GM12878 (cell line): ENCODE measurements around the gene EWSR1. TPM values are rescaled to one million over a fixed set of nuclear protein-coding genes. Genes with fewer than 3 reads are reported as not detected.

ENCODE experiments used
- ATAC-seq: fragments of 200-7000 bp; cut with Tn5 transposase; 3 replicates; pipeline ENCODE4 v1.9.1; 2020; ENCODE audit warnings: mild to moderate bottlenecking, moderate library complexity
- BruUV-seq: library from RNA; stranded (reverse); fragments of 400-500 nt; replicated peaks from 2 replicates; lab custom pipeline; 2021; lab: Mats Ljungman, UMichigan
- CTCF ChIA-PET: fragments of 300-600 bp; sonication (Branson Sonifier 250); formaldehyde crosslinking; extraction: SDS; loops from one replicate; lab custom pipeline; 2021; ENCODE audit warnings: inconsistent platforms; lab: Yijun Ruan, JAX
- POLR2A ChIA-PET: fragments of 350-600 bp; formaldehyde crosslinking; extraction: SDS; loops from one replicate; lab custom pipeline; 2021; ENCODE audit warnings: inconsistent platforms; lab: Charles Lee
- RAD21 ChIA-PET: fragments of 300-600 bp; sonication (Branson Sonifier 250); formaldehyde crosslinking; loops from one replicate; lab custom pipeline; 2023; ENCODE audit warnings: antibody characterized with exemption; ENCODE audit not compliant: unreplicated experiment; lab: Charles Lee
- SMC1A ChIA-PET: fragments of 300-600 bp; sonication (Branson Sonifier 250); formaldehyde crosslinking; loops from one replicate; lab custom pipeline; 2023; ENCODE audit not compliant: unreplicated experiment, uncharacterized antibody; lab: Charles Lee
- DNase-seq: peaks from one replicate; pipeline ENCODE4 v3.0.0-alpha.2; 2011; ENCODE audit warnings: low read depth, low spot score
- FAIRE-seq: peaks from 3 replicates; lab custom pipeline; 2011; peaks lifted over from hg19 to GRCh38; lab: Jason Lieb, UNC
- H2AFZ ChIP-seq: 2 replicates; pipeline ENCODE4 v1.6.0; 2011; ENCODE audit warnings: low read depth, low read length, control low read depth; ENCODE audit not compliant: control insufficient read depth
- H3K27ac ChIP-seq: 2 replicates; pipeline ENCODE4 v1.5.1; 2011; ENCODE audit warnings: control low read depth; ENCODE audit not compliant: control insufficient read depth, insufficient read depth
- H3K27me3 ChIP-seq, 2 experiments: replicated peaks in 1 of 2; 2 replicates each; pipeline versions ENCODE4 v1.6.0 to v1.6.1; 2011; ENCODE audit warnings: low read length in 1 of 2; ENCODE audit not compliant: control insufficient read depth in 2 of 2, insufficient read depth in 2 of 2
- H3K36me3 ChIP-seq, 2 experiments: 2 replicates each; pipeline ENCODE4 v1.5.1; 2011; ENCODE audit warnings: low read length in 1 of 2; ENCODE audit not compliant: control insufficient read depth in 2 of 2, insufficient read depth in 2 of 2
- H3K4me1 ChIP-seq: 2 replicates; pipeline ENCODE4 v1.6.1; 2011; ENCODE audit warnings: mild to moderate bottlenecking, low read length, moderate library complexity, mixed read lengths; ENCODE audit not compliant: control insufficient read depth, insufficient read depth
- H3K4me2 ChIP-seq: 2 replicates; pipeline ENCODE4 v1.6.0; 2011; ENCODE audit warnings: control low read depth; ENCODE audit not compliant: control insufficient read depth, insufficient read depth
- H3K4me3 ChIP-seq: fragments of 200-600 bp; sonication (generic); 2 replicates; pipeline ENCODE4 v1.5.1; 2016
- H3K79me2 ChIP-seq: 2 replicates; pipeline ENCODE4 v1.6.0; 2011; ENCODE audit warnings: low read length; ENCODE audit not compliant: control insufficient read depth, insufficient read depth
- H3K9ac ChIP-seq: 2 replicates; pipeline ENCODE4 v1.8.0; 2011; ENCODE audit warnings: low read length, control low read depth, mixed read lengths; ENCODE audit not compliant: control insufficient read depth, insufficient read depth
- H3K9me3 ChIP-seq: replicated peaks from 3 replicates; pipeline ENCODE4 v1.5.1; 2011; ENCODE audit warnings: mild to moderate bottlenecking, low read length; ENCODE audit not compliant: control insufficient read depth, insufficient read depth
- H4K20me1 ChIP-seq: 2 replicates; pipeline ENCODE4 v1.6.0; 2011; ENCODE audit not compliant: control insufficient read depth, insufficient read depth
- HDAC2 ChIP-seq: fragments of 200-600 bp; sonication (generic); IDR thresholded peaks from 2 replicates; pipeline ENCODE4 v1.6.1; 2017
- NR2C2 ChIP-seq: IDR thresholded peaks from 2 replicates; pipeline ENCODE4 v1.6.1; 2011; ENCODE audit warnings: borderline replicate concordance, low read depth; ENCODE audit not compliant: control insufficient read depth, insufficient read length
- POLR2AphosphoS5 ChIP-seq: IDR thresholded peaks from 2 replicates; pipeline ENCODE4 v1.6.1; 2011; ENCODE audit warnings: mild to moderate bottlenecking, low read length, inconsistent platforms
- ZNF274 ChIP-seq: IDR thresholded peaks from one replicate; pipeline ENCODE4 v1.8.0; 2011; ENCODE audit not compliant: insufficient read length, insufficient read depth
- WGBS: methylation state at CpG from one replicate; pipeline ENCODE4 v1.1.6; 2016; ENCODE audit warnings: low lambda C conversion rate; ENCODE audit not compliant: insufficient replicate concordance, insufficient coverage; ENCODE audit errors: missing lambda C conversion rate; 5-methylcytosine and 5-hydroxymethylcytosine counted together
- in situ Hi-C: fragments of 300-500 bp; cut with MboI; formaldehyde crosslinking; loops from 9 replicates; pipeline ENCODE4 v1.14.3; 2018; ENCODE audit warnings: mixed read lengths
- intact Hi-C: fragments of 100-400 bp; cut with micrococcal nuclease; formaldehyde crosslinking; loops from one replicate; pipeline ENCODE4 v1.14.2; 2022; ENCODE audit not compliant: unreplicated experiment
- polyA plus RNA-seq, 11 experiments: library from polyadenylated mRNA; depleted of rRNA in 4 of 11; unstranded in 6 of 11; stranded (reverse) in 5 of 11; fragments of >200 nt; fragmentation: Nextera tagmentation in 4 of 11; fragmentation: Illumina TruSeq in 1 of 11; extraction: Ambion mirVana in 4 of 11; extraction: Trizol in 1 of 11; gene quantifications; 1 replicate in 1 of 11; 2 replicates in 10 of 11; pipeline versions ENCODE4 v1.2.1 to v1.2.3, GENCODE V29; 2011 to 2016; ENCODE audit warnings: inconsistent platforms in 2 of 11, missing spikeins in 2 of 11, low read depth in 1 of 11
- total RNA-seq, 4 experiments: library from RNA; depleted of rRNA in 3 of 4; stranded (reverse); fragments of >200 nt in 3 of 4; fragmentation: Illumina TruSeq in 1 of 4; extraction: Trizol in 1 of 4; gene quantifications; 2 replicates each; pipeline versions ENCODE4 v1.2.1 to v1.2.3, GENCODE V29; 2013 to 2021
- TF ChIP-seq, protein P1 (sequence below): IDR thresholded peaks from 2 replicates; pipeline ENCODE4 v1.6.1; 2011; ENCODE audit warnings: low read depth, low read length, improper control_type of control experiment, borderline replicate concordance
- TF ChIP-seq, protein P2 (sequence below): fragments of 450-650 bp; IDR thresholded peaks from 2 replicates; pipeline ENCODE4 v1.6.1; 2017; ENCODE audit warnings: low read depth, mild to moderate bottlenecking, moderate library complexity
- TF ChIP-seq, protein P3 (sequence below): fragments of 450-650 bp; IDR thresholded peaks from 2 replicates; pipeline ENCODE4 v1.6.1; 2018; ENCODE audit warnings: mild to moderate bottlenecking, low read depth, moderate library complexity; ENCODE audit not compliant: partially characterized antibody
- TF ChIP-seq, protein P4 (sequence below): IDR thresholded peaks from 2 replicates; pipeline ENCODE4 v1.6.1; 2012; ENCODE audit warnings: improper control_type of control experiment, low read depth, low read length; ENCODE audit not compliant: insufficient replicate concordance
- TF ChIP-seq, protein P5 (sequence below): fragments of 150-350 bp; IDR thresholded peaks from 2 replicates; pipeline ENCODE4 v1.6.1; 2014; ENCODE audit warnings: mild to moderate bottlenecking, low read depth, low read length
- TF ChIP-seq, protein P6 (sequence below): fragments of 450-650 bp; IDR thresholded peaks from 2 replicates; pipeline ENCODE4 v1.6.1; 2014; ENCODE audit warnings: mild to moderate bottlenecking

Gene EWSR1
- total and polyA plus RNA-seq, 10 of the 15 experiments (the other 5 are each of a cell fraction or from before 2014, with no cell fraction given): 130 to 480 (median 356) TPM

DNA sequence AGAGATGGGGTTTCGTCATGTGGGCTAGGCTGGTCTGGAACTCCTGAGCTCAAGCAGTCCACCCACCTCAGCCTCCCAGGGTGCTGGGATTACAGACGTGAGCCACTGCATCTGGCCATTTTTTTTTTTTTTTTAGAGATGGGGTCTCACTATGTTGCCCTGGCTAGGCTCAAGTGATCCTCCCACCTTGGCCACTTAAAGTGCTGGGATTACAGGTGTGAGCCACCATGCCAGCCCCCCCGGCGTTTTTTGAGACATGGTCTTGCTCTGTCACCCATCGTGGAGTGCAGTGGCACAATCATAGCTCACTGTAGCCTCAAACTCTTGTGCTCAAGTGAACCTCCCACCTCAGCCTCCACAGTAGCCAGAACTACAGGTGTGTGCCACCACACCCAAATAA is 16.8 kb upstream of the EWSR1 start:
- RAD21 ChIA-PET: no interaction called here
- WGBS: 56% methylated on average over 5 of the region's 5 CpGs
- Histone ChIP-seq H3K27me3 (no peaks in the 10 kb centered on the region), H3K27ac (no peak overlapping the region), H3K4me2 (no peak overlapping the region), H3K9ac (no peak overlapping the region), H3K9me3 (no peaks in the 10 kb centered on the region), H3K36me3 (no peaks in the 10 kb centered on the region), H4K20me1 (no peaks in the 10 kb centered on the region), H3K79me2 (no peaks in the 10 kb centered on the region), H2AFZ (no peak overlapping the region), H3K4me3 (no peak overlapping the region), H3K4me1 (no peaks in the 10 kb centered on the region)
- DNase-seq (no peak), ATAC-seq (no peak), FAIRE-seq (no peak)
- intact Hi-C loops: no loop called here
- SMC1A ChIA-PET: no interaction called here
- in situ Hi-C loops: no loop called here
- no TSS peak for BruUV-seq
- TF ChIP-seq, protein P1, sequence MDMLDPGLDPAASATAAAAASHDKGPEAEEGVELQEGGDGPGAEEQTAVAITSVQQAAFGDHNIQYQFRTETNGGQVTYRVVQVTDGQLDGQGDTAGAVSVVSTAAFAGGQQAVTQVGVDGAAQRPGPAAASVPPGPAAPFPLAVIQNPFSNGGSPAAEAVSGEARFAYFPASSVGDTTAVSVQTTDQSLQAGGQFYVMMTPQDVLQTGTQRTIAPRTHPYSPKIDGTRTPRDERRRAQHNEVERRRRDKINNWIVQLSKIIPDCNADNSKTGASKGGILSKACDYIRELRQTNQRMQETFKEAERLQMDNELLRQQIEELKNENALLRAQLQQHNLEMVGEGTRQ: no peak
- no peak for TF ChIP-seq ZNF274
- TF ChIP-seq, protein P2, sequence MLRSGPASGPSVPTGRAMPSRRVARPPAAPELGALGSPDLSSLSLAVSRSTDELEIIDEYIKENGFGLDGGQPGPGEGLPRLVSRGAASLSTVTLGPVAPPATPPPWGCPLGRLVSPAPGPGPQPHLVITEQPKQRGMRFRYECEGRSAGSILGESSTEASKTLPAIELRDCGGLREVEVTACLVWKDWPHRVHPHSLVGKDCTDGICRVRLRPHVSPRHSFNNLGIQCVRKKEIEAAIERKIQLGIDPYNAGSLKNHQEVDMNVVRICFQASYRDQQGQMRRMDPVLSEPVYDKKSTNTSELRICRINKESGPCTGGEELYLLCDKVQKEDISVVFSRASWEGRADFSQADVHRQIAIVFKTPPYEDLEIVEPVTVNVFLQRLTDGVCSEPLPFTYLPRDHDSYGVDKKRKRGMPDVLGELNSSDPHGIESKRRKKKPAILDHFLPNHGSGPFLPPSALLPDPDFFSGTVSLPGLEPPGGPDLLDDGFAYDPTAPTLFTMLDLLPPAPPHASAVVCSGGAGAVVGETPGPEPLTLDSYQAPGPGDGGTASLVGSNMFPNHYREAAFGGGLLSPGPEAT: no peak
- TF ChIP-seq, protein P3, sequence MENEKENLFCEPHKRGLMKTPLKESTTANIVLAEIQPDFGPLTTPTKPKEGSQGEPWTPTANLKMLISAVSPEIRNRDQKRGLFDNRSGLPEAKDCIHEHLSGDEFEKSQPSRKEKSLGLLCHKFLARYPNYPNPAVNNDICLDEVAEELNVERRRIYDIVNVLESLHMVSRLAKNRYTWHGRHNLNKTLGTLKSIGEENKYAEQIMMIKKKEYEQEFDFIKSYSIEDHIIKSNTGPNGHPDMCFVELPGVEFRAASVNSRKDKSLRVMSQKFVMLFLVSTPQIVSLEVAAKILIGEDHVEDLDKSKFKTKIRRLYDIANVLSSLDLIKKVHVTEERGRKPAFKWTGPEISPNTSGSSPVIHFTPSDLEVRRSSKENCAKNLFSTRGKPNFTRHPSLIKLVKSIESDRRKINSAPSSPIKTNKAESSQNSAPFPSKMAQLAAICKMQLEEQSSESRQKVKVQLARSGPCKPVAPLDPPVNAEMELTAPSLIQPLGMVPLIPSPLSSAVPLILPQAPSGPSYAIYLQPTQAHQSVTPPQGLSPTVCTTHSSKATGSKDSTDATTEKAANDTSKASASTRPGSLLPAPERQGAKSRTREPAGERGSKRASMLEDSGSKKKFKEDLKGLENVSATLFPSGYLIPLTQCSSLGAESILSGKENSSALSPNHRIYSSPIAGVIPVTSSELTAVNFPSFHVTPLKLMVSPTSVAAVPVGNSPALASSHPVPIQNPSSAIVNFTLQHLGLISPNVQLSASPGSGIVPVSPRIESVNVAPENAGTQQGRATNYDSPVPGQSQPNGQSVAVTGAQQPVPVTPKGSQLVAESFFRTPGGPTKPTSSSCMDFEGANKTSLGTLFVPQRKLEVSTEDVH: no peak
- TF ChIP-seq, protein P4, sequence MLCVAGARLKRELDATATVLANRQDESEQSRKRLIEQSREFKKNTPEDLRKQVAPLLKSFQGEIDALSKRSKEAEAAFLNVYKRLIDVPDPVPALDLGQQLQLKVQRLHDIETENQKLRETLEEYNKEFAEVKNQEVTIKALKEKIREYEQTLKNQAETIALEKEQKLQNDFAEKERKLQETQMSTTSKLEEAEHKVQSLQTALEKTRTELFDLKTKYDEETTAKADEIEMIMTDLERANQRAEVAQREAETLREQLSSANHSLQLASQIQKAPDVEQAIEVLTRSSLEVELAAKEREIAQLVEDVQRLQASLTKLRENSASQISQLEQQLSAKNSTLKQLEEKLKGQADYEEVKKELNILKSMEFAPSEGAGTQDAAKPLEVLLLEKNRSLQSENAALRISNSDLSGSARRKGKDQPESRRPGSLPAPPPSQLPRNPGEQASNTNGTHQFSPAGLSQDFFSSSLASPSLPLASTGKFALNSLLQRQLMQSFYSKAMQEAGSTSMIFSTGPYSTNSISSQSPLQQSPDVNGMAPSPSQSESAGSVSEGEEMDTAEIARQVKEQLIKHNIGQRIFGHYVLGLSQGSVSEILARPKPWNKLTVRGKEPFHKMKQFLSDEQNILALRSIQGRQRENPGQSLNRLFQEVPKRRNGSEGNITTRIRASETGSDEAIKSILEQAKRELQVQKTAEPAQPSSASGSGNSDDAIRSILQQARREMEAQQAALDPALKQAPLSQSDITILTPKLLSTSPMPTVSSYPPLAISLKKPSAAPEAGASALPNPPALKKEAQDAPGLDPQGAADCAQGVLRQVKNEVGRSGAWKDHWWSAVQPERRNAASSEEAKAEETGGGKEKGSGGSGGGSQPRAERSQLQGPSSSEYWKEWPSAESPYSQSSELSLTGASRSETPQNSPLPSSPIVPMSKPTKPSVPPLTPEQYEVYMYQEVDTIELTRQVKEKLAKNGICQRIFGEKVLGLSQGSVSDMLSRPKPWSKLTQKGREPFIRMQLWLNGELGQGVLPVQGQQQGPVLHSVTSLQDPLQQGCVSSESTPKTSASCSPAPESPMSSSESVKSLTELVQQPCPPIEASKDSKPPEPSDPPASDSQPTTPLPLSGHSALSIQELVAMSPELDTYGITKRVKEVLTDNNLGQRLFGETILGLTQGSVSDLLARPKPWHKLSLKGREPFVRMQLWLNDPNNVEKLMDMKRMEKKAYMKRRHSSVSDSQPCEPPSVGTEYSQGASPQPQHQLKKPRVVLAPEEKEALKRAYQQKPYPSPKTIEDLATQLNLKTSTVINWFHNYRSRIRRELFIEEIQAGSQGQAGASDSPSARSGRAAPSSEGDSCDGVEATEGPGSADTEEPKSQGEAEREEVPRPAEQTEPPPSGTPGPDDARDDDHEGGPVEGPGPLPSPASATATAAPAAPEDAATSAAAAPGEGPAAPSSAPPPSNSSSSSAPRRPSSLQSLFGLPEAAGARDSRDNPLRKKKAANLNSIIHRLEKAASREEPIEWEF: no peak
- TF ChIP-seq POLR2AphosphoS5: no peak
- TF ChIP-seq, protein P5, sequence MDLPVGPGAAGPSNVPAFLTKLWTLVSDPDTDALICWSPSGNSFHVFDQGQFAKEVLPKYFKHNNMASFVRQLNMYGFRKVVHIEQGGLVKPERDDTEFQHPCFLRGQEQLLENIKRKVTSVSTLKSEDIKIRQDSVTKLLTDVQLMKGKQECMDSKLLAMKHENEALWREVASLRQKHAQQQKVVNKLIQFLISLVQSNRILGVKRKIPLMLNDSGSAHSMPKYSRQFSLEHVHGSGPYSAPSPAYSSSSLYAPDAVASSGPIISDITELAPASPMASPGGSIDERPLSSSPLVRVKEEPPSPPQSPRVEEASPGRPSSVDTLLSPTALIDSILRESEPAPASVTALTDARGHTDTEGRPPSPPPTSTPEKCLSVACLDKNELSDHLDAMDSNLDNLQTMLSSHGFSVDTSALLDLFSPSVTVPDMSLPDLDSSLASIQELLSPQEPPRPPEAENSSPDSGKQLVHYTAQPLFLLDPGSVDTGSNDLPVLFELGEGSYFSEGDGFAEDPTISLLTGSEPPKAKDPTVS: no peak
- TF ChIP-seq, protein P6, sequence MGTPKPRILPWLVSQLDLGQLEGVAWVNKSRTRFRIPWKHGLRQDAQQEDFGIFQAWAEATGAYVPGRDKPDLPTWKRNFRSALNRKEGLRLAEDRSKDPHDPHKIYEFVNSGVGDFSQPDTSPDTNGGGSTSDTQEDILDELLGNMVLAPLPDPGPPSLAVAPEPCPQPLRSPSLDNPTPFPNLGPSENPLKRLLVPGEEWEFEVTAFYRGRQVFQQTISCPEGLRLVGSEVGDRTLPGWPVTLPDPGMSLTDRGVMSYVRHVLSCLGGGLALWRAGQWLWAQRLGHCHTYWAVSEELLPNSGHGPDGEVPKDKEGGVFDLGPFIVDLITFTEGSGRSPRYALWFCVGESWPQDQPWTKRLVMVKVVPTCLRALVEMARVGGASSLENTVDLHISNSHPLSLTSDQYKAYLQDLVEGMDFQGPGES: no peak
- TF ChIP-seq HDAC2: no peak
- TF ChIP-seq NR2C2: no peak
- POLR2A ChIA-PET: interaction anchor here (0.7 kb wide), 1 partner anchor 158 kb away, joined by 3 read pairs; no protein-coding TSS in a partner anchor
- CTCF ChIA-PET: interaction anchor here (0.9 kb wide), 1 partner anchor 46 kb away, joined by 3 read pairs; no protein-coding TSS in a partner anchor
